ENCODE measurements around the gene SPSB1.

DNA sequence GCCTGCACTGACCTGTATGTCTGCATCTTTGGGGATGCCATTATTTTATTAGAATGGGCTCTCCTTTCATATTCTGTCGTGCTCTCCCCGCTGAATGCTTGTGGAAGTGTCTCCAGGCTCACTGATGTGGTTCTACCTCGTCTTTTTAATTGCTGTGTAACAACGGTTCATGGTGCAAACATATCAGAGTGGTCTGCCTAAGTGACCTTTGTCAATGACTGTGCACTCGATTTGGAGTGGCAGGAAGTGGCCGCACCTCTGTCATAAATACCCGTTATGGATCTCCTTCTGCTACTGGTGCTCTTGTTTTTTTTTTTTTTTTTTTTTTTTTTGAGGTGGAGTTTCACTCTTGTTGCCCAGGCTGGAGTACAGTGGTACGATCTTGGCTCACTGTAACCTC, 38.3 kb downstream of the SPSB1 start:
- TF ChIP-seq, protein P1, sequence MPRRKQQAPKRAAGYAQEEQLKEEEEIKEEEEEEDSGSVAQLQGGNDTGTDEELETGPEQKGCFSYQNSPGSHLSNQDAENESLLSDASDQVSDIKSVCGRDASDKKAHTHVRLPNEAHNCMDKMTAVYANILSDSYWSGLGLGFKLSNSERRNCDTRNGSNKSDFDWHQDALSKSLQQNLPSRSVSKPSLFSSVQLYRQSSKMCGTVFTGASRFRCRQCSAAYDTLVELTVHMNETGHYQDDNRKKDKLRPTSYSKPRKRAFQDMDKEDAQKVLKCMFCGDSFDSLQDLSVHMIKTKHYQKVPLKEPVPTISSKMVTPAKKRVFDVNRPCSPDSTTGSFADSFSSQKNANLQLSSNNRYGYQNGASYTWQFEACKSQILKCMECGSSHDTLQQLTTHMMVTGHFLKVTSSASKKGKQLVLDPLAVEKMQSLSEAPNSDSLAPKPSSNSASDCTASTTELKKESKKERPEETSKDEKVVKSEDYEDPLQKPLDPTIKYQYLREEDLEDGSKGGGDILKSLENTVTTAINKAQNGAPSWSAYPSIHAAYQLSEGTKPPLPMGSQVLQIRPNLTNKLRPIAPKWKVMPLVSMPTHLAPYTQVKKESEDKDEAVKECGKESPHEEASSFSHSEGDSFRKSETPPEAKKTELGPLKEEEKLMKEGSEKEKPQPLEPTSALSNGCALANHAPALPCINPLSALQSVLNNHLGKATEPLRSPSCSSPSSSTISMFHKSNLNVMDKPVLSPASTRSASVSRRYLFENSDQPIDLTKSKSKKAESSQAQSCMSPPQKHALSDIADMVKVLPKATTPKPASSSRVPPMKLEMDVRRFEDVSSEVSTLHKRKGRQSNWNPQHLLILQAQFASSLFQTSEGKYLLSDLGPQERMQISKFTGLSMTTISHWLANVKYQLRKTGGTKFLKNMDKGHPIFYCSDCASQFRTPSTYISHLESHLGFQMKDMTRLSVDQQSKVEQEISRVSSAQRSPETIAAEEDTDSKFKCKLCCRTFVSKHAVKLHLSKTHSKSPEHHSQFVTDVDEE (CRISPR knock-in tag; IDR thresholded peaks at IDR 0.05) = no peak
- TF ChIP-seq CSDC2 (CRISPR knock-in tag; IDR thresholded peaks at IDR 0.05) (no peak), OSR1 (CRISPR knock-in tag; IDR thresholded peaks at IDR 0.05) (no peak), BACH2 (CRISPR knock-in tag; IDR thresholded peaks at IDR 0.05; ENCODE audit: borderline replicate concordance) (no peak), ISL1 (CRISPR knock-in tag; IDR thresholded peaks at IDR 0.05) (no peak), ARNTL (CRISPR knock-in tag; IDR thresholded peaks at IDR 0.05; ENCODE audit: borderline replicate concordance, low read depth) (no peak), ESRRG (CRISPR knock-in tag; IDR thresholded peaks at IDR 0.05) (no peak), ZFP3 (CRISPR knock-in tag; IDR thresholded peaks at IDR 0.05) (no peak), TOX (CRISPR knock-in tag; IDR thresholded peaks at IDR 0.05; ENCODE audit: borderline replicate concordance) (no peak)
- TF ChIP-seq, protein P2, sequence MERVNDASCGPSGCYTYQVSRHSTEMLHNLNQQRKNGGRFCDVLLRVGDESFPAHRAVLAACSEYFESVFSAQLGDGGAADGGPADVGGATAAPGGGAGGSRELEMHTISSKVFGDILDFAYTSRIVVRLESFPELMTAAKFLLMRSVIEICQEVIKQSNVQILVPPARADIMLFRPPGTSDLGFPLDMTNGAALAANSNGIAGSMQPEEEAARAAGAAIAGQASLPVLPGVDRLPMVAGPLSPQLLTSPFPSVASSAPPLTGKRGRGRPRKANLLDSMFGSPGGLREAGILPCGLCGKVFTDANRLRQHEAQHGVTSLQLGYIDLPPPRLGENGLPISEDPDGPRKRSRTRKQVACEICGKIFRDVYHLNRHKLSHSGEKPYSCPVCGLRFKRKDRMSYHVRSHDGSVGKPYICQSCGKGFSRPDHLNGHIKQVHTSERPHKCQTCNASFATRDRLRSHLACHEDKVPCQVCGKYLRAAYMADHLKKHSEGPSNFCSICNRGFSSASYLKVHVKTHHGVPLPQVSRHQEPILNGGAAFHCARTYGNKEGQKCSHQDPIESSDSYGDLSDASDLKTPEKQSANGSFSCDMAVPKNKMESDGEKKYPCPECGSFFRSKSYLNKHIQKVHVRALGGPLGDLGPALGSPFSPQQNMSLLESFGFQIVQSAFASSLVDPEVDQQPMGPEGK (CRISPR knock-in tag; IDR thresholded peaks at IDR 0.05; ENCODE audit: borderline replicate concordance) = no peak
- TF ChIP-seq, protein P3, sequence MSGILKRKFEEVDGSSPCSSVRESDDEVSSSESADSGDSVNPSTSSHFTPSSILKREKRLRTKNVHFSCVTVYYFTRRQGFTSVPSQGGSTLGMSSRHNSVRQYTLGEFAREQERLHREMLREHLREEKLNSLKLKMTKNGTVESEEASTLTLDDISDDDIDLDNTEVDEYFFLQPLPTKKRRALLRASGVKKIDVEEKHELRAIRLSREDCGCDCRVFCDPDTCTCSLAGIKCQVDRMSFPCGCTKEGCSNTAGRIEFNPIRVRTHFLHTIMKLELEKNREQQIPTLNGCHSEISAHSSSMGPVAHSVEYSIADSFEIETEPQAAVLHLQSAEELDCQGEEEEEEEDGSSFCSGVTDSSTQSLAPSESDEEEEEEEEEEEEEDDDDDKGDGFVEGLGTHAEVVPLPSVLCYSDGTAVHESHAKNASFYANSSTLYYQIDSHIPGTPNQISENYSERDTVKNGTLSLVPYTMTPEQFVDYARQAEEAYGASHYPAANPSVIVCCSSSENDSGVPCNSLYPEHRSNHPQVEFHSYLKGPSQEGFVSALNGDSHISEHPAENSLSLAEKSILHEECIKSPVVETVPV (CRISPR knock-in tag; IDR thresholded peaks at IDR 0.05) = no peak
